HepG2 (cell line): ENCODE data around the gene CCDC116. TPM values are rescaled to one million over a fixed set of nuclear protein-coding genes. Genes with fewer than 3 reads are reported as not detected.

ENCODE experiments used
- ATAC-seq: fragments of 200-7000 bp; cut with Tn5 transposase; 3 replicates; pipeline ENCODE4 v1.9.1; 2020; ENCODE audit warnings: mild to moderate bottlenecking, moderate library complexity
- BruUV-seq: library from RNA; stranded (reverse); fragments of 400-500 nt; replicated peaks from 2 replicates; lab custom pipeline; 2021; lab: Mats Ljungman, UMichigan
- CTCF ChIA-PET: fragments of 300-600 bp; formaldehyde crosslinking; extraction: SDS; loops from one replicate; lab custom pipeline; 2021; ENCODE audit warnings: low total read pairs, inconsistent platforms, low intra/inter-chr PET ratio; lab: Yijun Ruan, JAX
- POLR2A ChIA-PET: fragments of 350-600 bp; sonication (Branson Sonifier 250); formaldehyde crosslinking; loops from one replicate; lab custom pipeline; 2020; ENCODE audit warnings: antibody characterized with exemption, inconsistent platforms; lab: Yijun Ruan, JAX
- DNase-seq: peaks from one replicate; pipeline ENCODE4 v3.0.0-alpha.2; 2015; ENCODE audit warnings: low spot score
- FAIRE-seq: peaks from 3 replicates; lab custom pipeline; 2011; peaks lifted over from hg19 to GRCh38; lab: Jason Lieb, UNC
- H2AFZ ChIP-seq: one replicate; pipeline ENCODE4 v1.6.1; 2011; ENCODE audit warnings: low read length, inconsistent platforms
- H3K27ac ChIP-seq: fragments of 300-600 bp; 3 replicates; pipeline ENCODE4 v1.8.0; 2011; ENCODE audit warnings: mixed run types, mild to moderate bottlenecking, mixed read lengths, low read length, inconsistent platforms; ENCODE audit not compliant: insufficient read depth; ENCODE audit errors: extremely low read length
- H3K27me3 ChIP-seq, 2 experiments: fragments of 200-600 bp in 1 of 2; 2 replicates in 1 of 2; 3 replicates in 1 of 2; pipeline versions ENCODE4 v1.6.0 to v1.8.0; 2011; ENCODE audit warnings: low read length in 2 of 2, mild to moderate bottlenecking in 2 of 2, moderate library complexity in 2 of 2, inconsistent platforms in 1 of 2; ENCODE audit not compliant: insufficient read depth in 2 of 2, control insufficient read depth in 1 of 2
- H3K36me3 ChIP-seq, 2 experiments: fragments of 200-600 bp in 1 of 2; replicated peaks in 1 of 2; 2 replicates in 1 of 2; 3 replicates in 1 of 2; pipeline versions ENCODE4 v1.5.1 to v1.8.0; 2011; ENCODE audit warnings: low read length in 2 of 2, inconsistent platforms in 1 of 2; ENCODE audit not compliant: insufficient read depth in 2 of 2, control insufficient read depth in 1 of 2
- H3K4me1 ChIP-seq: 2 replicates; pipeline ENCODE4 v1.5.1; 2012; ENCODE audit warnings: low read length, inconsistent platforms; ENCODE audit not compliant: insufficient read depth
- H3K4me2 ChIP-seq: 2 replicates; pipeline ENCODE4 v1.6.0; 2011; ENCODE audit warnings: low read depth, low read length, inconsistent platforms
- H3K4me3 ChIP-seq, 3 experiments: fragments of 200-600 bp in 1 of 3; sonication (generic), shearing (Covaris generic) in 1 of 3; replicated peaks in 1 of 3; 2 replicates each; pipeline ENCODE4 v1.5.1; 2011 to 2016; ENCODE audit warnings: low read length in 3 of 3, inconsistent platforms in 2 of 3, low read depth in 2 of 3, mild to moderate bottlenecking in 2 of 3, control low read depth in 1 of 3, mixed read lengths in 1 of 3; ENCODE audit not compliant: insufficient read depth in 1 of 3
- H3K79me2 ChIP-seq: one replicate; pipeline ENCODE4 v1.6.1; 2011; ENCODE audit warnings: low read length, inconsistent platforms; ENCODE audit not compliant: insufficient read depth
- H3K9ac ChIP-seq: 2 replicates; pipeline ENCODE4 v1.6.0; 2011; ENCODE audit warnings: mild to moderate bottlenecking, low read depth, low read length, inconsistent platforms; ENCODE audit not compliant: insufficient read depth
- H3K9me3 ChIP-seq: 2 replicates; pipeline ENCODE4 v1.5.1; 2012; ENCODE audit warnings: mild to moderate bottlenecking, low read length
- H4K20me1 ChIP-seq: 2 replicates; pipeline ENCODE4 v1.6.0; 2011; ENCODE audit warnings: inconsistent platforms, mild to moderate bottlenecking, low read length, moderate library complexity; ENCODE audit not compliant: insufficient read depth
- AGO1 ChIP-seq: fragments of 200-400 bp; formaldehyde crosslinking; IDR thresholded peaks from 2 replicates; pipeline ENCODE4 v1.6.1; 2017; ENCODE audit warnings: mild to moderate bottlenecking, low read depth, low read length, moderate library complexity; ENCODE audit not compliant: poor library complexity, severe bottlenecking
- AHR ChIP-seq: IDR thresholded peaks from 2 replicates; pipeline ENCODE4 v1.6.1; 2018; ENCODE audit warnings: missing genetic modification reagents, missing compliant biosample characterization
- ARID3A ChIP-seq: IDR thresholded peaks from 2 replicates; pipeline ENCODE4 v1.6.1; 2012; ENCODE audit warnings: low read depth, low read length, improper control_type of control experiment
- ATF7-NPFF ChIP-seq: sonication (generic); formaldehyde crosslinking; IDR thresholded peaks from 2 replicates; pipeline ENCODE4 v1.8.1; 2023; ENCODE audit warnings: mild to moderate bottlenecking, low read depth, missing genetic modification reagents, moderate library complexity
- CREM ChIP-seq, 2 experiments: sonication (generic) in 1 of 2; formaldehyde crosslinking in 1 of 2; IDR thresholded peaks; 2 replicates each; pipeline versions ENCODE4 v1.4.0 to v1.6.1; 2016 to 2020; ENCODE audit warnings: antibody characterized with exemption in 1 of 2, mild to moderate bottlenecking in 1 of 2, missing genetic modification reagents in 1 of 2
- KAT7 ChIP-seq: IDR thresholded peaks from 2 replicates; pipeline ENCODE4 v1.6.1; 2018; ENCODE audit warnings: borderline replicate concordance, missing compliant biosample characterization
- MYC ChIP-seq: sonication (generic); formaldehyde crosslinking; IDR thresholded peaks from 2 replicates; pipeline ENCODE4 v1.9.0; 2021; ENCODE audit warnings: missing genetic modification reagents, borderline replicate concordance
- MZF1 ChIP-seq: sonication (generic); formaldehyde crosslinking; IDR thresholded peaks from 2 replicates; pipeline ENCODE4 v1.8.1; 2023; ENCODE audit warnings: mild to moderate bottlenecking, missing genetic modification reagents, borderline replicate concordance
- SMAD1 ChIP-seq: sonication (generic); formaldehyde crosslinking; IDR thresholded peaks from 2 replicates; pipeline ENCODE4 v1.4.0; 2020; ENCODE audit warnings: missing genetic modification reagents, low read depth, mild to moderate bottlenecking, borderline replicate concordance
- SPEN ChIP-seq: sonication (generic); formaldehyde crosslinking; IDR thresholded peaks from 2 replicates; pipeline ENCODE4 v1.5.1; 2020; ENCODE audit warnings: low read depth, mild to moderate bottlenecking, missing genetic modification reagents
- TSC22D2 ChIP-seq: sonication (generic); formaldehyde crosslinking; IDR thresholded peaks from 2 replicates; pipeline ENCODE4 v1.5.1; 2020; ENCODE audit warnings: missing genetic modification reagents, mild to moderate bottlenecking, borderline replicate concordance
- ZNF326 ChIP-seq: sonication (generic); formaldehyde crosslinking; IDR thresholded peaks from 2 replicates; pipeline ENCODE4 v1.4.0; 2020; ENCODE audit warnings: missing genetic modification reagents, borderline replicate concordance
- ZNF335 ChIP-seq: sonication (generic); formaldehyde crosslinking; IDR thresholded peaks from 2 replicates; pipeline ENCODE4 v1.4.0; 2020; ENCODE audit warnings: missing genetic modification reagents
- ZNF512 ChIP-seq: sonication (generic); formaldehyde crosslinking; IDR thresholded peaks from 2 replicates; pipeline ENCODE4 v1.4.0; 2020; ENCODE audit warnings: mild to moderate bottlenecking, missing genetic modification reagents
- ZNF563 ChIP-seq: sonication (generic); formaldehyde crosslinking; IDR thresholded peaks from 2 replicates; pipeline ENCODE4 v1.8.0; 2022; ENCODE audit warnings: mild to moderate bottlenecking, moderate library complexity, missing genetic modification reagents
- ZNF570 ChIP-seq: sonication (generic); formaldehyde crosslinking; IDR thresholded peaks from 2 replicates; pipeline ENCODE4 v1.4.0; 2020; ENCODE audit warnings: mild to moderate bottlenecking, missing genetic modification reagents, borderline replicate concordance
- ZNF616 ChIP-seq: sonication (generic); formaldehyde crosslinking; IDR thresholded peaks from 2 replicates; pipeline ENCODE4 v1.5.0; 2020; ENCODE audit warnings: low read depth, mild to moderate bottlenecking, missing genetic modification reagents
- ZNF619 ChIP-seq: sonication (generic); formaldehyde crosslinking; IDR thresholded peaks from 2 replicates; pipeline ENCODE4 v1.4.0; 2020; ENCODE audit warnings: mild to moderate bottlenecking, missing genetic modification reagents
- ZNF672 ChIP-seq: sonication (generic); formaldehyde crosslinking; IDR thresholded peaks from 2 replicates; pipeline ENCODE4 v1.8.1; 2022; ENCODE audit warnings: missing genetic modification reagents
- ZNF709 ChIP-seq: sonication (generic); formaldehyde crosslinking; IDR thresholded peaks from 2 replicates; pipeline ENCODE4 v1.5.0; 2020; ENCODE audit warnings: mild to moderate bottlenecking, missing genetic modification reagents
- ZNF816 ChIP-seq: sonication (generic); formaldehyde crosslinking; IDR thresholded peaks from 2 replicates; pipeline ENCODE4 v1.8.0; 2022; ENCODE audit warnings: missing genetic modification reagents, mild to moderate bottlenecking, borderline replicate concordance
- WGBS: methylation state at CpG from one replicate; pipeline ENCODE4 v1.1.6; 2017; ENCODE audit warnings: low lambda C conversion rate; 5-methylcytosine and 5-hydroxymethylcytosine counted together
- in situ Hi-C: cut with HindIII; loops from 2 replicates; pipeline ENCODE4 v1.10.0; 2017; ENCODE audit warnings: low pct_unique_long_range_greater_than_20kb; ENCODE audit not compliant: extremely low pct_ligation_motif_present
- intact Hi-C: fragments of 100-400 bp; cut with micrococcal nuclease; formaldehyde crosslinking; loops from one replicate; pipeline ENCODE4 v1.10.0; 2022; ENCODE audit not compliant: unreplicated experiment
- polyA plus RNA-seq, 8 experiments: library from polyadenylated mRNA; depleted of rRNA in 3 of 8; stranded (reverse) in 7 of 8; unstranded in 1 of 8; fragments of >200 nt; fragmentation: Illumina TruSeq in 4 of 8; extraction: Trizol in 4 of 8; gene quantifications; 2 replicates each; pipeline versions ENCODE4 v1.2.1 to v1.2.3, GENCODE V29; 2011 to 2016; ENCODE audit warnings: low read depth in 4 of 8, missing spikeins in 1 of 8, mixed read lengths in 1 of 8; ENCODE audit not compliant: insufficient read depth in 1 of 8
- total RNA-seq, 5 experiments: library from RNA; depleted of rRNA; stranded (reverse); fragments of >200 nt; fragmentation: Illumina TruSeq; extraction: Trizol; gene quantifications; 2 replicates each; pipeline ENCODE4 v1.2.3, GENCODE V29; 2016; ENCODE audit warnings: low read depth in 1 of 5

CCDC116 gene
- total and polyA plus RNA-seq, 2 of the 13 experiments (the other 11 are each of a cell fraction or from before 2014, with no cell fraction given), result 0.15 to 0.33 TPM

GRCh38 chr22:21585389-21585788 lies 47.2 kb upstream of the CCDC116 start (continued):
- TF ChIP-seq AGO1, result no peak
- no peak for TF ChIP-seq AHR (CRISPR knock-in tag)
- TF ChIP-seq ZNF816 (CRISPR knock-in tag), result no peak
- TF ChIP-seq ZNF672 (CRISPR knock-in tag), result no peak
- TF ChIP-seq ATF7-NPFF (CRISPR knock-in tag), result no peak
- no peak for TF ChIP-seq ZNF563 (CRISPR knock-in tag)
- no peak for TF ChIP-seq ZNF570 (CRISPR knock-in tag)
- no peak for TF ChIP-seq TSC22D2

GRCh38 chr22:21587803-21588611 lies 44.6 kb upstream of the CCDC116 start:
- in situ Hi-C loops (no loop called here), intact Hi-C loops (loop anchor here (2.0 kb wide), 1 partner anchor 13 kb away; no protein-coding TSS in a partner anchor)
- DNase-seq (no peak), ATAC-seq (no peak), FAIRE-seq (no peak)
- Histone ChIP-seq H3K9me3 (no peaks in the 10 kb centered on the region), H3K79me2 (peaks cover 85% of the 10 kb centered on the region), H3K4me2 (no peak overlapping the region), H3K27me3 (no peaks in the 10 kb centered on the region), H4K20me1 (peaks cover 71% of the 10 kb centered on the region), H3K36me3 (peaks cover 15 to 49% of the 10 kb centered on the region in 2 experiments), H2AFZ (no peak overlapping the region), H3K27ac (no peak overlapping the region), H3K4me1 (peaks cover 3% of the 10 kb centered on the region; the same call in 1 of the 2 replicates), H3K4me3 (no peak overlapping the region), H3K9ac (no peak overlapping the region)
- WGBS, result 94% methylated on average over 4 of the region's 4 CpGs
- POLR2A ChIA-PET, result no interaction called here
- no TSS peak for BruUV-seq
- CTCF ChIA-PET, result no interaction called here
- TF ChIP-seq ZNF326 (no peak), ZNF619 (CRISPR knock-in tag) (no peak), SPEN (CRISPR knock-in tag) (no peak), ZNF709 (CRISPR knock-in tag) (no peak), ZNF335 (CRISPR knock-in tag) (no peak), MZF1 (CRISPR knock-in tag) (no peak), CREM (IDR thresholded peaks at IDR 0.05) (no peak), CREM (CRISPR knock-in tag; IDR thresholded peaks at IDR 0.05) (no peak), KAT7 (CRISPR knock-in tag) (no peak), ARID3A (no peak), ATF7-NPFF (CRISPR knock-in tag) (no peak), MYC (no peak), ZNF512 (no peak), ZNF616 (CRISPR knock-in tag) (no peak), SMAD1 (CRISPR knock-in tag) (no peak)
